Suprapubic skin (tissue), 4 donors: ENCODE data around the gene USP38.

Experiments
- EP300 ChIP-seq: sonication (generic); formaldehyde crosslinking; IDR thresholded peaks from one replicate; pipeline ENCODE4 v1.6.1; 2017; ENCODE audit warnings: antibody characterized with exemption
- POLR2A ChIP-seq, 2 donors: fragments of 450-650 bp; IDR thresholded peaks; one replicate each; pipeline ENCODE4 v1.6.1; 2017; ENCODE audit warnings: antibody characterized with exemption in 2 of 2, mild to moderate bottlenecking in 2 of 2, moderate library complexity in 2 of 2
- POLR2AphosphoS5 ChIP-seq, 3 donors: sonication (generic); formaldehyde crosslinking; IDR thresholded peaks; one replicate each; pipeline ENCODE4 v1.6.1; 2017; ENCODE audit warnings: antibody characterized with exemption in 3 of 3
- TF ChIP-seq, protein P1 (sequence below), 2 donors: fragments of 200-600 bp in 1 of 2; fragments of 450-650 bp in 1 of 2; sonication (generic) in 1 of 2; IDR thresholded peaks; one replicate each; pipeline ENCODE4 v1.5.1; 2016 to 2019; ENCODE audit warnings: antibody characterized with exemption in 2 of 2, mild to moderate bottlenecking in 1 of 2, moderate library complexity in 1 of 2

DNA sequence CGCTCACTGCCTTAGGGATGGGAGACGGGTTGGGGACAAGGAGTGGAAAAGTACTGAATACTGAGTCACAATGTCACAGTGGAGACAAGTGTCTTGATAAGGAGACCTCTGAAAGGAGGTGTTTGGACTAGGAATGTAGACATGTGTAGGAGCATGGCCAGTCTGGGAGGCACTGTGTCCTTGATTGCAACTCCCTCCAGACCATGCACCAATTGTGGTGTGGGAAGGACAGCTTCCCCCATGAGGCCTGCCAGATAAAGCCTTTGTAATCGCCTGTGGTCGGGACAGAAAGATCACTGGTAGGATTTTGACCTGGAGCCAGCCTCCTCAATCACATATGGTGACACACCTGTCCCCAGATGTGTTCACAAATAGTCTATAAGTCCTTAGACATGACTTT, 64.1 kb downstream of the USP38 start:
- TF ChIP-seq, protein P1, sequence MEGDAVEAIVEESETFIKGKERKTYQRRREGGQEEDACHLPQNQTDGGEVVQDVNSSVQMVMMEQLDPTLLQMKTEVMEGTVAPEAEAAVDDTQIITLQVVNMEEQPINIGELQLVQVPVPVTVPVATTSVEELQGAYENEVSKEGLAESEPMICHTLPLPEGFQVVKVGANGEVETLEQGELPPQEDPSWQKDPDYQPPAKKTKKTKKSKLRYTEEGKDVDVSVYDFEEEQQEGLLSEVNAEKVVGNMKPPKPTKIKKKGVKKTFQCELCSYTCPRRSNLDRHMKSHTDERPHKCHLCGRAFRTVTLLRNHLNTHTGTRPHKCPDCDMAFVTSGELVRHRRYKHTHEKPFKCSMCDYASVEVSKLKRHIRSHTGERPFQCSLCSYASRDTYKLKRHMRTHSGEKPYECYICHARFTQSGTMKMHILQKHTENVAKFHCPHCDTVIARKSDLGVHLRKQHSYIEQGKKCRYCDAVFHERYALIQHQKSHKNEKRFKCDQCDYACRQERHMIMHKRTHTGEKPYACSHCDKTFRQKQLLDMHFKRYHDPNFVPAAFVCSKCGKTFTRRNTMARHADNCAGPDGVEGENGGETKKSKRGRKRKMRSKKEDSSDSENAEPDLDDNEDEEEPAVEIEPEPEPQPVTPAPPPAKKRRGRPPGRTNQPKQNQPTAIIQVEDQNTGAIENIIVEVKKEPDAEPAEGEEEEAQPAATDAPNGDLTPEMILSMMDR (IDR thresholded peaks at IDR 0.05), result no peak
- TF ChIP-seq POLR2A (IDR thresholded peaks at IDR 0.05), result no peak
- no peak for TF ChIP-seq POLR2AphosphoS5 (IDR thresholded peaks at IDR 0.05)
- TF ChIP-seq EP300, result no peak
